IPS DF 6.9 (cell line): ENCODE measurements around the gene FCF1.

Experiments used
- DNase-seq: peaks from one replicate; pipeline ENCODE4 v3.0.0-alpha.2; 2013; ENCODE audit warnings: low read depth, low spot score
- H3K27ac ChIP-seq: one replicate; pipeline ENCODE4 v1.5.1; 2013; ENCODE audit warnings: low read length, control low read depth
- H3K27me3 ChIP-seq: 2 replicates; pipeline ENCODE4 v1.6.1; 2013; ENCODE audit warnings: mild to moderate bottlenecking, low read length; ENCODE audit not compliant: control insufficient read depth, insufficient read depth
- H3K36me3 ChIP-seq: 2 replicates; pipeline ENCODE4 v1.6.1; 2013; ENCODE audit warnings: low read length; ENCODE audit not compliant: control insufficient read depth, insufficient read depth
- H3K4me1 ChIP-seq: 2 replicates; pipeline ENCODE4 v1.6.1; 2013; ENCODE audit warnings: low read length; ENCODE audit not compliant: control insufficient read depth, insufficient read depth
- H3K4me3 ChIP-seq: 2 replicates; pipeline ENCODE4 v1.5.1; 2013; ENCODE audit warnings: mild to moderate bottlenecking, low read length
- H3K9me3 ChIP-seq: 2 replicates; pipeline ENCODE4 v1.6.1; 2013; ENCODE audit warnings: low read length, inconsistent platforms; ENCODE audit not compliant: control insufficient read depth, insufficient read depth
- WGBS: extraction: QIAGEN DNeasy Blood & Tissue Kit; methylation state at CpG from one replicate; pipeline ENCODE4 v1.1.7; 2013; ENCODE audit warnings: mixed read lengths, missing lambda C conversion rate; ENCODE audit not compliant: insufficient read length, insufficient coverage; 5-methylcytosine and 5-hydroxymethylcytosine counted together

Gene FCF1

DNA sequence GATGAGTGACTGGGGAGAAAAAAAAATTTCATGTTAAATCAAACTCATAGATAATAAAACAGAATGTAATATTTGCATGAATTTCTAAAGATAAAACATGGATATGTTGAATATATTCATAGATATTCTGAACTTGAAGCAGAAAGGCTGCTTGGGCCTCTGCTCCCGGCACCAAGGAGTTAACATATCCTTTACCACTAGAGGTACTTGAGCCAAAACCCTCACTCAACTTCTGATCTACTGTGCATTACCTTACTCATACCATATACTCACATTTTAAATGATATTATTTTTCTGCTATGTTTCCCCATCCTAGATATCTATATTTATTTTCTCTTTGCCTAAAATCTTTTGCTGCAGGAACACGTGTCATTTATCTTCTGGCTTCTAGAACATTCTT lies 15.0 kb upstream of the FCF1 start:
- no CpG with 5 or more reads among the region's 2 CpGs for WGBS
- peaks cover 1% of the 10 kb centered on the region for H3K9me3 ChIP-seq
- H3K4me3 ChIP-seq, result no peak overlapping the region
- H3K27ac ChIP-seq, result no peak overlapping the region
- no peaks in the 10 kb centered on the region for H3K36me3 ChIP-seq
- no peaks in the 10 kb centered on the region for H3K4me1 ChIP-seq
- no peaks in the 10 kb centered on the region for H3K27me3 ChIP-seq
- no peak for DNase-seq

GRCh38 chr14:74698465-74698864 lies 14.5 kb upstream of the FCF1 start:
- Histone ChIP-seq H3K9me3 (peaks cover 1% of the 10 kb centered on the region), H3K4me3 (no peak overlapping the region), H3K4me1 (no peaks in the 10 kb centered on the region), H3K36me3 (no peaks in the 10 kb centered on the region), H3K27ac (no peak overlapping the region), H3K27me3 (no peaks in the 10 kb centered on the region)
- no peak for DNase-seq
- 100% methylated on average over 1 of the region's 4 CpGs for WGBS

- H3K27ac ChIP-seq, result no peak overlapping the region
Observed at GRCh38 chr14:74702293-74702692, 10.7 kb upstream of the FCF1 start.

DNA sequence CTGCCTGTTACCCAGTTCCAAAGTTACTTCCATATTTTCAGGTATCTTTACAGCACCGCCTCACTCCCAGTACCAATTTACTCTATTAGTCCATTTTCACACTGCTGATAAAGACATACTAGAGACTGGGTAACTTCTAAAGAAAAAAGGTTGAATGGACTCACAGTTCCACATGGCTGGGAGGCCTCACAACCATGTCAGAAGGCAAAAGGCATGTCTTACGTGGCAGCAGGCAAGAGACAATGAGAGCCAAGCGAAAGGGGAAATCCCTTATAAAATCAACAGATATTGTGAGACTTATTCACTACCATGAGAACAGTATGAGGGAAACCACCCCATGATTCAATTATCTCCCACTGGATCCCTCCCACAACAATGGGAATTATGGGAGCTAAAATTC lies 9.9 kb upstream of the FCF1 start:
- WGBS, result no CpG with 5 or more reads among the region's 3 CpGs
- DNase-seq, result no peak

More at GRCh38 chr14:74702293-74702692, 10.7 kb upstream of the FCF1 start:
- WGBS, result no CpG with 5 or more reads among the region's 2 CpGs
- H3K4me3 ChIP-seq, result no peak overlapping the region
- no peaks in the 10 kb centered on the region for H3K27me3 ChIP-seq
- H3K9me3 ChIP-seq, result peaks cover 1% of the 10 kb centered on the region
- H3K4me1 ChIP-seq, result no peaks in the 10 kb centered on the region
- no peak for DNase-seq
- H3K36me3 ChIP-seq, result no peaks in the 10 kb centered on the region

GRCh38 chr14:74704656-74705055 lies 8.3 kb upstream of the FCF1 start:
- Histone ChIP-seq H3K27ac (no peak overlapping the region), H3K4me1 (no peaks in the 10 kb centered on the region), H3K36me3 (no peaks in the 10 kb centered on the region), H3K9me3 (peaks cover 1% of the 10 kb centered on the region), H3K27me3 (no peaks in the 10 kb centered on the region), H3K4me3 (no peak overlapping the region)
- DNase-seq, result no peak
- no CpG with 5 or more reads among the region's 2 CpGs for WGBS

More for the DNA sequence above, 9.9 kb upstream of the FCF1 start:
- Histone ChIP-seq H3K9me3 (peaks cover 1% of the 10 kb centered on the region), H3K4me1 (no peaks in the 10 kb centered on the region), H3K27ac (no peak overlapping the region), H3K36me3 (no peaks in the 10 kb centered on the region), H3K4me3 (no peak overlapping the region), H3K27me3 (no peaks in the 10 kb centered on the region)

GRCh38 chr14:74705613-74706500 lies 7.1 kb upstream of the FCF1 start:
- WGBS, result no CpG with 5 or more reads among the region's 5 CpGs
- no peaks in the 10 kb centered on the region for H3K27me3 ChIP-seq
- peaks cover 1% of the 10 kb centered on the region for H3K9me3 ChIP-seq
- H3K4me1 ChIP-seq, result no peaks in the 10 kb centered on the region
- no peak overlapping the region for H3K4me3 ChIP-seq
- DNase-seq, result no peak
- no peaks in the 10 kb centered on the region for H3K36me3 ChIP-seq
- H3K27ac ChIP-seq, result no peak overlapping the region

- Histone ChIP-seq H3K27ac (no peak overlapping the region), H3K9me3 (no peaks in the 10 kb centered on the region), H3K36me3 (no peaks in the 10 kb centered on the region), H3K4me3 (no peak overlapping the region), H3K27me3 (no peaks in the 10 kb centered on the region), H3K4me1 (no peaks in the 10 kb centered on the region)
- WGBS, result no CpG with 5 or more reads among the region's 1 CpG
- DNase-seq, result no peak
Observed at GRCh38 chr14:74710480-74710879, 2.5 kb upstream of the FCF1 start.

- H3K27me3 ChIP-seq, result no peaks in the 10 kb centered on the region
- no peak for DNase-seq
- no peaks in the 10 kb centered on the region for H3K9me3 ChIP-seq
- no peak overlapping the region for H3K4me3 ChIP-seq
- H3K36me3 ChIP-seq, result no peaks in the 10 kb centered on the region
- no CpG with 5 or more reads among the region's 5 CpGs for WGBS
- no peaks in the 10 kb centered on the region for H3K4me1 ChIP-seq
- no peak overlapping the region for H3K27ac ChIP-seq
Observed at GRCh38 chr14:74711651-74712050, 1.3 kb upstream of the FCF1 start.

- WGBS, result 100% methylated on average over 1 of the region's 6 CpGs
Observed at GRCh38 chr14:74713395-74713735, 421 bp downstream of the FCF1 start.

DNA sequence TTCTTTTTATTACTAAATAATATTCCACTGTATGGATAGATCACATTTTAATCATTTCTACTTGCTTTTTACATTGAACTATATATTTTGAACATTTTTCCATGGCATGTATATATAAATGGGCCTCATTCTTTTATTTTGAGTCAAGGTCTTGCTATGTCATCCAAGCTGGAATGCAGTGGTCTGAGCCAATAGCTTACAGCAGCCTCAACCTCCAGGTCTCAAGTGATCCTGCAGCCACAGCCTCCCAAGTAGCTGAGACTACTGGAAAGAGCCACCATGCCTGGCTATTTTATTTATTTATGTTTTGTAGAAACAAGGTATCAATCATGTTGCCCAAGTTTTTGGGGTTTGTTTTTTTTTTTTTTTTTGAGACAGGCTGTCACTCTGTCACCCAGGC lies 7.6 kb downstream of the FCF1 start:
- H3K27me3 ChIP-seq, result no peaks in the 10 kb centered on the region
- H3K27ac ChIP-seq, result no peak overlapping the region
- H3K4me3 ChIP-seq, result no peak overlapping the region
- H3K36me3 ChIP-seq, result 0 out of 2 replicates have a peak, but pooled peaks cover 3% of the 10 kb centered on the region
- H3K9me3 ChIP-seq, result no peaks in the 10 kb centered on the region
- no peak for DNase-seq
- no peaks in the 10 kb centered on the region for H3K4me1 ChIP-seq

More at GRCh38 chr14:74713395-74713735, 421 bp downstream of the FCF1 start:
- H3K9me3 ChIP-seq, result no peaks in the 10 kb centered on the region
- H3K27ac ChIP-seq, result no peak overlapping the region
- H3K4me3 ChIP-seq, result peak overlapping the region; percentile 95; the same call in 1 of the 2 replicates
- H3K4me1 ChIP-seq, result no peaks in the 10 kb centered on the region
- no peaks in the 10 kb centered on the region for H3K36me3 ChIP-seq
- DNase-seq, result no peak
- H3K27me3 ChIP-seq, result no peaks in the 10 kb centered on the region

DNA sequence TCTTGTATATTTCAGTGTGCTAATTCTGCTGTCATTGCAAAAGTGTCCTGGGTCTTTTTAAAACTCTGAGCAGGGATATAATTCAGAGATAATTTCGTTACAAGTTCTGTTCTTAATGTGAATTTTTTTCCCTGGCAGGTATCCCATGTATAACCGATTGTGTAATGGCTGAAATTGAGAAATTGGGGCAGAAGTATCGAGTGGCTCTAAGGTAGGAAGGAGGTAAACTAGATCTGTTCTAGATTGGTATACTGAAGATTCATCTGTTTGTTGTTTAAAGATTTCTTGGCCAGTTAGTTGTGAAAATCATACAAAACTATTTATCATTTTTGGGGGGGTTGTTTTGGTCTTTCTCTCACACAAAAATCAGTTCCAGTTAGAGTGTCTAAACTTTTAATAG lies 10.2 kb downstream of the FCF1 start:
- H3K36me3 ChIP-seq, result 0 out of 2 replicates have a peak, but pooled peaks cover 3% of the 10 kb centered on the region
- no peak for DNase-seq
- no peak overlapping the region for H3K27ac ChIP-seq
- H3K4me3 ChIP-seq, result no peak overlapping the region
- no peaks in the 10 kb centered on the region for H3K27me3 ChIP-seq
- no CpG with 5 or more reads among the region's 3 CpGs for WGBS
- no peaks in the 10 kb centered on the region for H3K4me1 ChIP-seq
- H3K9me3 ChIP-seq, result no peaks in the 10 kb centered on the region
